Measurements from ENCODE around the gene NKAPD1.

Gene NKAPD1

DNA sequence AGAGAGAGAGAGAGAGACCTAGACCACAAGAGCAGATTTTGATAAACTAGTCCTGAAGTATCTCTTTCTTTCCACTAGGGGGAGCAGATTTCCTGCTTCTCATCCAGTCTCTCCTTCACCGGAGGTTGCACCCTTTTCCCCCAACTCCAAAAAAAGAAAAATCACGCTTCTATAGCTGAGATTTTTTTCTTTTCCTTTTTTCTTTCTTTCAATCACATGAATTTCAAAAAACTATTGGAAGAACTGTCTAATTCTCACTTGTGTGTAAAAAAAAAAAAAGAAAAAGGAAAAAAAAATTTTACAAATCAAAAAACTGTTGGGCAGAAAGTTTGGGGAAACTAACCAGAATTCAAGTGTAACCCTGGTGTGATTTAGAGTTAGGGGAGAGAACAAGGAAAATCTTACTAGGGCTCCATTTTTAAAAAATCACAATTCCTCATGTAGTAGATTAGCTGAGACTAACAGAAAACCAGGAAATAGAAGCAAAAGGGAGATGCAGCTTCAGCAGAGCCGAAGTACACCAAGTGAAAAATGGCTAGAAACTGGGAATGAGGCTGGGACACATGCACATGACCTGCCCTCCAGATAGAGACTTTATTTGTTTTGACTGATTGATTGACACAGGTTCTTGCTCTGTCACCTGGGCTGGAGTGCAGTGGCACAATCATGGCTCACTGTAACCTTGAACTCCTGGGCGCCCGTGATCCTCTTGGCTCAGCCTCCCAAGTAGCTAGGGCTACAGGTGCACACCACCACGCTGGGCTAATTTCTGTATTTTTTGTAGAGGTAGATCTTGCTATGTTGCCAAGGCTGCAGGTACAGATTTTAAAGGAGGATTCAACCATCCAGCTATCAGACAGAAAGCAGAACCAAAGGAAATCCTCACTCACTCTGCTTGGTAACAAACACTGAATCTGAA lies 39.7 kb downstream of the NKAPD1 start:
- Histone ChIP-seq H3K9ac (ENCODE audit: low read length in 5 of 5) (no peak overlapping the region), H3K4me1 (ENCODE audit: control insufficient read depth in 5 of 5, insufficient read depth in 5 of 5, low read length in 5 of 5) (no peaks in the 10 kb centered on the region), H3K36me3 (ENCODE audit: control insufficient read depth in 5 of 5, insufficient read depth in 5 of 5, low read length in 5 of 5) (peaks cover 0 to 5% (median 0%) of the 10 kb centered on the region in 5 donors), H3K9me3 (ENCODE audit: control insufficient read depth in 5 of 5, low read length in 5 of 5) (peaks cover 0 to 2% (median 0%) of the 10 kb centered on the region in 5 donors), H3K27ac (ENCODE audit: low read depth, low read length) (no peak overlapping the region), H3K27me3 (ENCODE audit: control insufficient read depth in 5 of 5, insufficient read depth in 4 of 5, low read length in 5 of 5) (no peaks in the 10 kb centered on the region), H3K4me3 (ENCODE audit: low read depth in 1 of 5, low read length in 5 of 5) (no peak overlapping the region)

DNA sequence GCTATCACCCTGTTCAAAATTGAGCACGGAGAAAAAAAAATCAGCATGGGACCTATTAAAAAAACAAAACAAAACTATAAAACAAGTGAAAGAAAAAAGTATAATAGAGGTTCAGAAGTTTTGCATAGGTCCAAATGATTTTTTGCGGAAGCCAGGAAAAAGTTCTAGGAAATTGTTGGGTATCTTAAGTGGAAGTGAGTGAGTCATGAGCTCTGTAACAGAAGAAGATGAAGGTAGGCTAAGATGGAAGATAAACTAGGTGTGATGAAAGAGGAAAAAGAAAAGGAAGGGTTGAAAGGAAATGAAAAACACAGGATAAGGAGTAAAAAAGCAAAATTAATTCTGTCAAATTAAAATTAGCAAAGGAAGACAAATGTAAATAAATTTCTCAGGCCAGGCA lies 40.4 kb downstream of the NKAPD1 start:
- Histone ChIP-seq H3K9me3 (ENCODE audit: control insufficient read depth in 5 of 5, low read length in 5 of 5) (peaks cover 0 to 2% (median 0%) of the 10 kb centered on the region in 5 donors), H3K27ac (ENCODE audit: low read depth, low read length) (no peak overlapping the region), H3K9ac (ENCODE audit: low read length in 5 of 5) (no peak overlapping the region), H3K36me3 (ENCODE audit: control insufficient read depth in 5 of 5, insufficient read depth in 5 of 5, low read length in 5 of 5) (peaks cover 0 to under 1% (median 0%) of the 10 kb centered on the region in 5 donors), H3K4me1 (ENCODE audit: control insufficient read depth in 5 of 5, insufficient read depth in 5 of 5, low read length in 5 of 5) (no peaks in the 10 kb centered on the region), H3K4me3 (ENCODE audit: low read depth in 1 of 5, low read length in 5 of 5) (no peak overlapping the region), H3K27me3 (ENCODE audit: control insufficient read depth in 5 of 5, insufficient read depth in 4 of 5, low read length in 5 of 5) (no peaks in the 10 kb centered on the region)

DNA sequence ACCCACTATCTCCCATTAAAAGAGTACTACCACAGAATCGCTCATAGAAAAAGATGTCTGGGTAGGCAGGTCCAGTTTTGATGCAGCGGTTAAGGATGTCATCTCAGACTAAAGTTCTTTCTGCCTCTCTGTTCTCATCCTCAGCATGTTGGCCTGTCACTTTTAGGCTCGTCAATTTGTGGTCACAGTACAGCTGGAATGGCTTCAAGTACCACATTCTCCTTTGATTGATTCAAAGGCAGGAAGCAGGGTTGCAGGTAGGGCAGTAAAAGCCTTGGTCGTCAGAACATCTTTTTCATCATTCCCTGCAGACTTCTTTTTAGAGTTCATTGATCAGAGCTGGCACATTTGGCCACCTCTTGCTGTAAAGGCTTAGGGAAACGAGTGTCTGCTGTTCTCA lies 41.3 kb downstream of the NKAPD1 start:
- peaks cover 0 to 4% (median 0%) of the 10 kb centered on the region in 5 donors for H3K4me1 ChIP-seq (ENCODE audit: control insufficient read depth in 5 of 5, insufficient read depth in 5 of 5, low read length in 5 of 5)
- no peak overlapping the region for H3K9ac ChIP-seq (ENCODE audit: low read length in 5 of 5)
- H3K27me3 ChIP-seq (ENCODE audit: control insufficient read depth in 5 of 5, insufficient read depth in 4 of 5, low read length in 5 of 5) = no peaks in the 10 kb centered on the region
- H3K27ac ChIP-seq (ENCODE audit: low read depth, low read length) = no peak overlapping the region
- no peak overlapping the region for H3K4me3 ChIP-seq (ENCODE audit: low read depth in 1 of 5, low read length in 5 of 5)
- H3K9me3 ChIP-seq (ENCODE audit: control insufficient read depth in 5 of 5, low read length in 5 of 5) = peaks cover 0 to 2% (median 0%) of the 10 kb centered on the region in 5 donors
- no peaks in the 10 kb centered on the region for H3K36me3 ChIP-seq (ENCODE audit: control insufficient read depth in 5 of 5, insufficient read depth in 5 of 5, low read length in 5 of 5)

DNA sequence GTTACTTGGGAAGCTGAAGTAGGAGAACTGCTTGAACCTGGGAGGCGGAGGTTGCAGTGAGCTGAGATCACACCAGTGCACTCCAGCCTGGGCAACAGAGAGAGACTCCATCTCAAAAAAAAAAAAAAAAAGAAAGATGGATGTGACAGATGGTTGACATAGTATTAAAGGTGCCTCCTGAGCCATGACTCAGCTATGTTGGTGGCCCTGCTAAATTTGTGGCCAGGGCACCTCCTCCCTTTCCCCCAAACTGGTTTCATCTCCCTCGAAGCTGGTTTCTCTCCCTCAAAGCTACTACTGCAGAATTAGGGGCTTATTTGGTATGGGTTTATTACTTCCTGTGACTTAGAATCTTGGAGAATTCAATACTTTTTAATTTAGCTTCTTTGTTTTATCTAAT lies 44.1 kb downstream of the NKAPD1 start:
- Histone ChIP-seq H3K27ac (ENCODE audit: low read depth, low read length) (no peak overlapping the region), H3K9me3 (ENCODE audit: control insufficient read depth in 5 of 5, low read length in 5 of 5) (no peaks in the 10 kb centered on the region), H3K36me3 (ENCODE audit: control insufficient read depth in 5 of 5, insufficient read depth in 5 of 5, low read length in 5 of 5) (no peaks in the 10 kb centered on the region), H3K27me3 (ENCODE audit: control insufficient read depth in 5 of 5, insufficient read depth in 4 of 5, low read length in 5 of 5) (no peaks in the 10 kb centered on the region), H3K9ac (ENCODE audit: low read length in 5 of 5) (no peak overlapping the region), H3K4me3 (ENCODE audit: low read depth in 1 of 5, low read length in 5 of 5) (no peak overlapping the region), H3K4me1 (ENCODE audit: control insufficient read depth in 5 of 5, insufficient read depth in 5 of 5, low read length in 5 of 5) (peaks cover 0 to 4% (median 0%) of the 10 kb centered on the region in 5 donors)

DNA sequence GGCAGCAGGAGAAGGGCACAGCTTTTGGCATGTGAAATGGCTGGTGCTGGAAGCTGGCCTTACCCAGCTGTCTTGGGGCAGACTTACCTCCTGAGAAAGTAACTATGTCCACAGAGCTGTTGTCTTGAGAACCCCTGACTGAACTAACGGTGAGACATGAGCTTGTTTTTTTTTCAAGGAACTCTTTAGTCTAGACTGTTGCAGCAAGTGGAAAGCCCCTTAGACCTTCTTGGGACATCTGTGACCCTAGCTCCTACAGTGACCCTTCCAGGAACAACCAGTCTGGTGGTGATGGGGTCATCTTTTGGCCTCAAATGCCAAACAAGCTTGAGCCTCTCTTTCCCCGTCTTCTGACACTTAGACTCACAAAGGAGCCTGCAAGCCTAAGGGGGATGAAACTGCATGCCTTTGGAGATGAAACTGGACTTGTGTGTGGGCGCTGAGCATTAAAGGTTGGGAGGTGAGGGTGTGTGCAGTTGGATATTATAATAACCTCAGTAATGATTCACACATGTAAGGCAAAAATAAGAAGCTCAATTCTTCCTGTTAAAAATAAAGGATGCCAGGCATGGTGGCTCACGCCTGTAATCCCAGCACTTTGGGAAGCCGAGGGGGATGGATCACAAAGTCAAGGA lies 48.0 kb downstream of the NKAPD1 start:
- Histone ChIP-seq H3K4me1 (ENCODE audit: control insufficient read depth in 5 of 5, insufficient read depth in 5 of 5, low read length in 5 of 5) (peaks cover 0 to 4% (median 0%) of the 10 kb centered on the region in 5 donors), H3K27me3 (ENCODE audit: control insufficient read depth in 5 of 5, insufficient read depth in 4 of 5, low read length in 5 of 5) (no peaks in the 10 kb centered on the region), H3K27ac (ENCODE audit: low read depth, low read length) (no peak overlapping the region), H3K9me3 (ENCODE audit: control insufficient read depth in 5 of 5, low read length in 5 of 5) (no peaks in the 10 kb centered on the region), H3K4me3 (ENCODE audit: low read depth in 1 of 5, low read length in 5 of 5) (no peak overlapping the region), H3K36me3 (ENCODE audit: control insufficient read depth in 5 of 5, insufficient read depth in 5 of 5, low read length in 5 of 5) (no peaks in the 10 kb centered on the region), H3K9ac (ENCODE audit: low read length in 5 of 5) (no peak overlapping the region)

DNA sequence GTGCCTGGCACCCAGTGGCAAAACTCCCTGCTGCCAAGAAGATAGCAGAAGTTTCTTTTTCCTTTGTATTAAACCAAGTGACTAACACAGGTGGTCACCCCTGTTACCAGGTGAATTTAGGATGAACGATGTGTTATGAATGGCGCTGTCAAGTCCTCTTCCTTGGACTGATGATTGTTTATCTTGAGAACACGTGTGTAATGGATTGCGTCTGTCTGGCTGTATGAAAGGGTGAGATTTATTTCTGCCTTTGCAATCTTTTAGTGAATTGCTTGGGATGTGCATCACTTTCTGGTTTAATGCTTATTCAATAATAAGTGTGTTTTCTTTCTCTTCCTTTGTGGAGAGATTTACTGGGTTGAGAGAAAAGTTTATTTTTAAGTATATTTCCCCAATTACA lies 49.0 kb downstream of the NKAPD1 start:
- no peak overlapping the region for H3K4me3 ChIP-seq (ENCODE audit: low read depth in 1 of 5, low read length in 5 of 5)
- H3K4me1 ChIP-seq (ENCODE audit: control insufficient read depth in 5 of 5, insufficient read depth in 5 of 5, low read length in 5 of 5) = peaks cover 0 to 4% (median 0%) of the 10 kb centered on the region in 5 donors
- H3K27me3 ChIP-seq (ENCODE audit: control insufficient read depth in 5 of 5, insufficient read depth in 4 of 5, low read length in 5 of 5) = no peaks in the 10 kb centered on the region
- no peaks in the 10 kb centered on the region for H3K36me3 ChIP-seq (ENCODE audit: control insufficient read depth in 5 of 5, insufficient read depth in 5 of 5, low read length in 5 of 5)
- H3K9me3 ChIP-seq (ENCODE audit: control insufficient read depth in 5 of 5, low read length in 5 of 5) = no peaks in the 10 kb centered on the region
- H3K9ac ChIP-seq (ENCODE audit: low read length in 5 of 5) = no peak overlapping the region
- H3K27ac ChIP-seq (ENCODE audit: low read depth, low read length) = no peak overlapping the region

DNA sequence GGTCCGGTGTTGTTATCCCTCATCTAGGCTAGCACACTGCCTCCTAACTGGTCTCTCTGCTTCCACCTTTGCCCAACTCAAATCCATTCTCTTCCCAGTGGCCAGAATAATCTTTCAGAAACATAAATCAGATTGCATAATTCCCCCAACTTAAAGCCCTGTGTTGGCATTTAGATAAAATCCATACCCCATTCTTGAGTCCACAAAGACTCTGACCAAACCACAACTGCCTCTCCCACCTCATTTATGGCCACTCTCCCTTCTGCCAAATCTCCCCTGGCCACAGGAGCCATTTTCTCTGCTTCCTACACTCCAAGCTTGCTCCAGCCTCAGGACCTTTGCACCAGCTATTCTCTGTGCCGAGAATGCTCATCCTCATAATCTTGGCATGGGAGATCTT lies 53.0 kb downstream of the NKAPD1 start:
- H3K9me3 ChIP-seq (ENCODE audit: control insufficient read depth in 5 of 5, low read length in 5 of 5) = no peaks in the 10 kb centered on the region
- no peak overlapping the region for H3K9ac ChIP-seq (ENCODE audit: low read length in 5 of 5)
- H3K27ac ChIP-seq (ENCODE audit: low read depth, low read length) = no peak overlapping the region
- no peaks in the 10 kb centered on the region for H3K36me3 ChIP-seq (ENCODE audit: control insufficient read depth in 5 of 5, insufficient read depth in 5 of 5, low read length in 5 of 5)
- peaks cover 0 to 8% (median 0%) of the 10 kb centered on the region in 5 donors for H3K4me1 ChIP-seq (ENCODE audit: control insufficient read depth in 5 of 5, insufficient read depth in 5 of 5, low read length in 5 of 5)
- no peak overlapping the region for H3K4me3 ChIP-seq (ENCODE audit: low read depth in 1 of 5, low read length in 5 of 5)
- H3K27me3 ChIP-seq (ENCODE audit: control insufficient read depth in 5 of 5, insufficient read depth in 4 of 5, low read length in 5 of 5) = no peaks in the 10 kb centered on the region

DNA sequence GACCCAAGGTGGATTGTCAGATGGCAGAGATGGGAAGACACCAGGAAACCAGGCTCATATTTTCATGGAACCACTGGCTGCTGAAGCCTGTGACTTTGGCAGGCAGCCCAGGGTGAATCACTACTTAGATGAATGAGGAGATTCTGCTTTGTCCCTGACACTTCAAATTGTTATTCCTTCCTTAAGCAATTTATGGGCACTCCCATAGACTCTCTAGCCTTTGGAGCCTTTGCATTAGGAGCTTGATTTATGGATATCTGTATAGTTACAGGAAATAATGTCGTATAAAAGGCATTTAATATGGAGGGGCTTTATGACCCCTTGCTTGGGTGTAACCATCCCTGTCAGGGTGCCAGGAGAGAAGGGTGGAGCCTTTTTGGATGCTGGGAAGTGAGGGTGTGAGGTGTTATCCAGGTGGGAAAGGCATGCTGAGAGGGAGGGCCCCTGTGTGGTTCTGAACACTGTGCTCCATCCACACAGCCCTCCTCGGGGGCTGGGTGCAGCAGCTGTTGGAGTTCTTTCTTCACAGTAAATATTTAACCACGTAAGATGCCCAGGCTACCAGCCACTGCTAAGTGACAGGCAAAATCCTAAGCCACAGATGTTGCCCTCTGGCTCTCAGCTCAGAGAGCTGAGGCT lies 54.5 kb downstream of the NKAPD1 start:
- Histone ChIP-seq H3K9ac (ENCODE audit: low read length in 5 of 5) (no peak overlapping the region), H3K4me3 (ENCODE audit: low read depth in 1 of 5, low read length in 5 of 5) (no peak overlapping the region), H3K27ac (ENCODE audit: low read depth, low read length) (no peak overlapping the region), H3K9me3 (ENCODE audit: control insufficient read depth in 5 of 5, low read length in 5 of 5) (no peaks in the 10 kb centered on the region), H3K27me3 (ENCODE audit: control insufficient read depth in 5 of 5, insufficient read depth in 4 of 5, low read length in 5 of 5) (no peaks in the 10 kb centered on the region), H3K36me3 (ENCODE audit: control insufficient read depth in 5 of 5, insufficient read depth in 5 of 5, low read length in 5 of 5) (no peaks in the 10 kb centered on the region), H3K4me1 (ENCODE audit: control insufficient read depth in 5 of 5, insufficient read depth in 5 of 5, low read length in 5 of 5) (peaks cover 0 to 8% (median 0%) of the 10 kb centered on the region in 5 donors)

DNA sequence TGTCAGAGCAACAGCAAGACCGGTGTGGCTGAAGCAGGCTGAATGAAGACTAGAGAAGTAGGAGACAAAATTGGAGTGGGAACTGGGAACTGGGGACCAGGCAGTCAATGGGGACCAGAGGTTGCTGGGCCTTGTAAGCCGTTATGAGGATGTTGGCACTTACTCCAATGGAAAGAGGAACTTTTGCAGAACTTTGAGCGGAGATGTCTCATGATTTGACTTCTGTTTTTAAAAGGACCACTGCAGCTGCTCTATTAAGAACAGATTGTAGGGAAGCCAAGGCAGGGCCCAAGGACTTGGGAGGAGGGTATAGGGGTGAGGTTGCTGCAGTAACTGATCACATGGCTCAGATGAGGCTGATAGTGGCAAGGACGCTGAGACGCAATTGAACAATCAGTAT lies 55.6 kb downstream of the NKAPD1 start:
- H3K9ac ChIP-seq (ENCODE audit: low read length in 5 of 5) = no peak overlapping the region
- no peak overlapping the region for H3K4me3 ChIP-seq (ENCODE audit: low read depth in 1 of 5, low read length in 5 of 5)
- no peaks in the 10 kb centered on the region for H3K9me3 ChIP-seq (ENCODE audit: control insufficient read depth in 5 of 5, low read length in 5 of 5)
- H3K36me3 ChIP-seq (ENCODE audit: control insufficient read depth in 5 of 5, insufficient read depth in 5 of 5, low read length in 5 of 5) = no peaks in the 10 kb centered on the region
- no peaks in the 10 kb centered on the region for H3K27me3 ChIP-seq (ENCODE audit: control insufficient read depth in 5 of 5, insufficient read depth in 4 of 5, low read length in 5 of 5)
- H3K4me1 ChIP-seq (ENCODE audit: control insufficient read depth in 5 of 5, insufficient read depth in 5 of 5, low read length in 5 of 5) = peaks cover 0 to 8% (median 0%) of the 10 kb centered on the region in 5 donors
- H3K27ac ChIP-seq (ENCODE audit: low read depth, low read length) = no peak overlapping the region

DNA sequence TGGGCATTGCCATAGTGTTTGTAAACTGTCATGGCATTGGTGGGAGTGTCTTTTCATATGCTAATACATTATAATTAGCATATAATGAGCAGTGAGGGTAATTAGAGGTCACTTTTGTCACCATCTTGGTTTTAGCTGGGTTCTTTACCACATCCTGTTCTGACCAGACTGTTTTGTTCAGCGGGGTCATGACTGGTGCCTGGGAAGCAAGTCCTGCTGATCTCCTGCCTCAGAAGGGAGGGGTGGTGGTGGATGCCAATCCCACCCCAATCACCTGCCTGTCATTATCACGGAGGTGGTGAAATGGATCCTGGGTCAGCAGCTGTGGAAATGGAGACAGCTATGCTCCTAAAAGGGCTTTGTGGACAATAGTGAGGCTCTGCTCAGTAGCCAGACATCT lies 58.6 kb downstream of the NKAPD1 start:
- Histone ChIP-seq H3K27ac (ENCODE audit: low read depth, low read length) (no peak overlapping the region), H3K9me3 (ENCODE audit: control insufficient read depth in 5 of 5, low read length in 5 of 5) (no peaks in the 10 kb centered on the region), H3K27me3 (ENCODE audit: control insufficient read depth in 5 of 5, insufficient read depth in 4 of 5, low read length in 5 of 5) (no peaks in the 10 kb centered on the region), H3K9ac (ENCODE audit: low read length in 5 of 5) (no peak overlapping the region), H3K4me1 (ENCODE audit: control insufficient read depth in 5 of 5, insufficient read depth in 5 of 5, low read length in 5 of 5) (peaks cover 0 to 8% (median 0%) of the 10 kb centered on the region in 5 donors), H3K36me3 (ENCODE audit: control insufficient read depth in 5 of 5, insufficient read depth in 5 of 5, low read length in 5 of 5) (no peaks in the 10 kb centered on the region), H3K4me3 (ENCODE audit: low read depth in 1 of 5, low read length in 5 of 5) (no peak overlapping the region)
